ENCODE results near the gene ACTR6.
"Not testable (repeated sequence)": the region's sequence is repeated elsewhere in the genome, so short reads cannot be mapped to it uniquely, and the experiment has no call there.

Gene ACTR6

DNA sequence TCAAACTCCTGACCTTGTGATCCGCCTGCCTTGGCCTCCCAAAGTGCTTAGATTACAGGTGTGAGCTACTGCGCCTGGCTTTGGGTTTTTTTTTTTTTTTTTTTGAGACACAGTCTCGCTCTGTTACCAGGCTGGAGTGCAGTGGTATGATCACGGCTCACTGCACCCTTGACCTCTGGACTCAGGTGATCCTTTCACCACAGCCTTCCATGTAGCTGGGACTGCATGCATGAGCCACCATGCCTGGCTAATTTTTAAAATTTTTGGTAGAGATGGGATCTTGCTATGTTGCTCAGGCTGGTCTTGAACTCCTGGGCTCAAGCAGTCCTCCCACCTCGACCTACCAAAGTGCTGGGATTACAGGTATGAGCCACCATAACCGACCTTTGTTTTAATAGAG lies 21.6 kb downstream of the ACTR6 start:
- not testable (repeated sequence) for DNase-seq

DNA sequence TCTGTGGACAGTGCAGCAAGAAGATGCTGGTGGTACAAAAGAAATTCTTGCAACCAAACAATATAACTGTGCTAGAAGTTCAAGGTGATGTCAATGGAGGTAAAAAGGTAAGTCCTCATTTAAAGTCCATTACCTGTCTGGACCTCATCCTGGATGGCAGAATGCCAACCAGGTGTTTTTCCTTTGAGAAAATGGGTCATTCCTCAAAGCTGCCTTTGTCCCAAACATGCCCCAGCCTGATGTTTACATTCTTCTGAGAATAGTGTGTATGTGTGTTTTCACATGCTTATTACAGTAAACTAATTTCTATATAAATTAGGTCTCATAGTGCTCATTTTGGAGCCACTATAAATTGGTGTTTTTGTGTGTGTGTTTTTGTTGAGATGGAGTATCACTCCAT lies 24.9 kb downstream of the ACTR6 start:
- no peak for DNase-seq

GRCh38 chr12:100229036-100229635 lies 28.5 kb downstream of the ACTR6 start:
- no peak for DNase-seq

DNA sequence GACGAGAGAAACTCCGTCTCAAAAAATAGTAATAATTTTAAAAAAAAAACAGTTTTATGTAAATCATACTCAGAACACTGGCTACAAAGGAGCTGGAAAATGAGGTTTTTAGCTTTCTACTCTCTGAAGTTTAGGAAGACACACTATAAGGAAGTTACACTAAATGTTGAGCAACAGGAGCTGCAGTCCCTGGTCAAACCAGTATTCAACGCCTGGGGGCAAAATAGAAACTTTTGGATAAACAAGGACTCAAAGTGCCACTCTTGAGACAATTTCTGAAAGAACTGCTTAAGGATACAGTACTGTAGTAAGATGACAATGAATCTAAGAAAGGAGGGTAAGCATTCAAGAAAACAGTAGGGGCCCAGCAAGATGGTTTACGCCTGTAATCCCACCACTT lies 29.3 kb downstream of the ACTR6 start:
- no peak for DNase-seq

- DNase-seq, result not testable (repeated sequence)
Observed at GRCh38 chr12:100231873-100232272, 31.3 kb downstream of the ACTR6 start.

DNA sequence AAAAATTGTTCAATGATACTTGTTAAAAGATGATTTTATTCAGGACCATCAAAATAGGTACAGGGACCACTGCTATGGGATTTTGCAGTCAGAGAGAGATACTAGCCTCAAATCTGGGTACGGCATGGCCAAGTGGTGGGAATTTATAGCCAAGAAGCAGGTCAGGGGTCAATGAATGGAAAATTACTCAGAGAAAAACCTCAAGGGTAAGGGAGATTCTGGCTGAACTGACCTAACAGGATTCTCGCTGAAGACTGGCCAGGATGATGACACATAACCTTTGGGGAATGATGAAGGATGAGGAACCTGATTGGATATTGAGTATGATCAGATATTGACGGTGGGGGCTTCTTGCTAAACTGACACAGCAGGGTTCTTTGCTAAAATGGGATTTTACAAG lies 33.6 kb downstream of the ACTR6 start:
- no peak for DNase-seq

GRCh38 chr12:100234591-100235304 lies 34.1 kb downstream of the ACTR6 start:
- DNase-seq, result no peak

GRCh38 chr12:100238801-100239200 lies 38.2 kb downstream of the ACTR6 start:
- DNase-seq, result no peak

DNA sequence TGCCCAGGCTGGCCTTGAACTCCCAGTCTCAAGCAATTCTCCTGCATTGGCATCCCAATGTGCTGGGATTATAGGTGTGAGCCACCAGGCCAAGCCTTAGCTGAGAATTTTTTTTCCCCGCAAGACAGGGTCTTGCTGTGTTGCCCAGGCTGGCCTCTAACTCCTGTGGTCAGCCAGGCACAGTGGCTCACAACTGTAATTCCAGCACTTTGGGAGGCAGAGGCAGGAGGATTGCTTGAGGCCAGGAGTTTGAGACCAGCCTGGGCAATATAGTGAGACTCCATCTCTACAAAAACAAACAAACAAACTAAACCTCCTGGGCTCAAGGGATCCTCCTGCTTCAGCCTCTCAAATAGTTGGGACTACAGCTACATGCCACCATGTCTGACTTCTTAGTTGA lies 39.0 kb downstream of the ACTR6 start:
- DNase-seq, result no peak

- DNase-seq, result no peak
Observed at GRCh38 chr12:100243137-100243536, 42.5 kb downstream of the ACTR6 start.

GRCh38 chr12:100247765-100248164 lies 47.1 kb downstream of the ACTR6 start:
- DNase-seq, result no peak

DNA sequence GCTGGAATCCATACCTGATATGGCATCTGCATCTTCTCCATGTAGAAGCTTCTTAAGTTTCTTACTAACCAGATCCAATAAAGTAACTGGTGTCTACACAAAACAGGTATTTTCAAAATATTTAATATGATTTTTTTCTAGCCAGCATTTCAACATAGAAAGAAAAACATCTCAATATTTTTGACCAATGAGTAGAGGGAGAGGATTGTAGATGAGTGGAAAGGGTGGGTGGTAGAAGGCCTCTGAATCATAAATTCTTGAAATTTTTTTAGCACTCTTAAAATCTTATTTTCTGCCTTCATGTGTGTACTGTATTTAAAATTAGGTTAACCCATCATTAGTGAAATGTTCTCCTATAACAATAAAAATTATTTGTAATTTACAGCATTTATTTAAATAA lies 48.3 kb downstream of the ACTR6 start:
- DNase-seq, result no peak

- DNase-seq, result no peak
Observed at GRCh38 chr12:100249941-100250340, 49.3 kb downstream of the ACTR6 start.

DNA sequence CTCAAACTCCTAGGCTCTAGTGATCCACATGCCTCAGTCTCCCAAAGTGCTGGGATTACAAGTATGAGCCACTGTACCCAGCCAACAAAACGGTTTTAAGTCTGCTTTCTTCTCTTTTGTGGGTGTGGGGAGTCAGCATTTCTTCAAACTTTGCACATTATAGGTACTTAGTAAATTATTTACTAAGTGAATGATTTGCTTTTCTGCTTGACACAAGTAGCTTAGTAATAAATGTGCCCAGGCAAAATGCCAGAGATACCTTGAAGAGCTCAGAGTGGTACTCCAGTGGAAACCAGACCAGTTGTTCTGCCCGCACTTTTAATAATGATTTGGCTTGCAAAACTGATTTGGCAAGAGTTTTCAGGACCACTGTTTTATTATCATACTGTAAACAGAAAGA lies 51.3 kb downstream of the ACTR6 start:
- no peak for DNase-seq

DNA sequence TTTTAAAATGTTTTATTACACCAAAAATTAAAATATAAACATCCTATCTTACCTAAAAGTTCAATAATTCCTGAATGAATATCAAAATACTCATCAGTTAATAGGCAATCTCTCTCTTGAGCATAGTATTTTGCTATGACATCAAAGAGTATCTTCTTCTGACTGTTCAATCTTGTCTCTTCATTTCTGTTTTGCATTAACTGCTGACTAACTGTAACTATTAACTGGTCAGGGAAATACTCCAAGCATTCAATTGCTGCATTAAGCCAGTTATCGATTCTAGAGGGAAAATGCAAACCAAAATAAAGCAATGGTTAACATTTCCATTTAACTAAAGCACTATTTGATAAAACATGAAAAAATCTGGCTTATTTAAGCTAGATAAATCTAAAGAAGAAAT lies 52.8 kb downstream of the ACTR6 start:
- no peak for DNase-seq

DNA sequence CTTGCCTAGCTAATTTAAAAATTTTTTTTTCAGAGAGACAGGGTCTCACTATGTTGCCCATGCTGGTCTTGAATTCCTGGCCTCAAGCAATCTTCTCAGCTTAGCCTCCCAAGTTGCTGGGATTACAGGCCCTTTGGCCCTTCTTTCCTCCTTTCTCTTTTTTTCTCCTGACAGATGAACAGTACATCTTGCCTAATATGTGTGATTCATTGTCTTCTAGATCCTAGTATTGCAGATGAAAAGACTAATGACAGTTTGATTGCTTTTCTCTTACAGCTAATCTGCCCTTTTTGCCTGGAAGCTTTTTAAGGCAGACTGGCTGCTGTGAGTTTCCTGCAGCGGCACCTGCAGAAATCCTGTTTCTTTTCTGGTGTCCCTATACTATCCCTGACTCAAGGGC lies 54.3 kb downstream of the ACTR6 start:
- DNase-seq, result no peak

DNA sequence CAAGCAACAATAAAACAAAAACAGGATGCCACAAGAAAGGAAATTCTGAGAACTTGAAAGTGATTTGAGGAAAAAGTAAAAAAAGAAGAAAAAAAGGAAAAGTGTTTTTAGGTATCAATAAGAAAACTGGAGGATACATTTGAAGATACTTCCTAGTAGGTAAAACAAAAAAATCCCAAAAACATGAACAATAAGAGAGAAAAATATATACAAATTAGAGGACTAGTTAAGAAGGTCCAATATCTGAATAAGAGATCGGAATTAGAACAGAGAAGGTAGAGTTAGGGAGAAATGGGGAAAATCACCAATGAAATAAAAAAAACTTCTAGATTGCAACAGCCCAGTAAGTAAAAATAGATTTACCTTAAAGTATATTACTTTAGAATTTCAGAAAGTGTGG lies 57.5 kb downstream of the ACTR6 start:
- DNase-seq, result no peak

DNA sequence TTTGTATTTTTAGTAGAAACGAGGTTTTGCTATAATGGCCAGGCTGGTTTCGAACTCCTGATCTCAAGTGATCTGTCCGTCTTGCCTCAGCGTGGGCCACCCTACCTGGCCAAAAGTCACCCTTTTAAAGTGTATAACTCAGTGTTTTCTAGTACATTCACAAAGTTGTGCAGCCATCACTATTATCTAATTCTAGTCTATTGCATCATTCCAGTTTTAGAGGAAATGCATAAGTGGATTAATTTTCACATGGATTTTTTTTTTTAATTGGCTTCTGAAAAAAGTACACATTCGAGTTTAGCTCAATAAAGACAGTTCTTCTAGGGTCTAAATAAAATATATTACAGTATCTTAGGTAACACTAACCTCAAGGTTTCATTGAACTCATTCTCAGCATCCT lies 62.5 kb downstream of the ACTR6 start:
- DNase-seq, result no peak

DNA sequence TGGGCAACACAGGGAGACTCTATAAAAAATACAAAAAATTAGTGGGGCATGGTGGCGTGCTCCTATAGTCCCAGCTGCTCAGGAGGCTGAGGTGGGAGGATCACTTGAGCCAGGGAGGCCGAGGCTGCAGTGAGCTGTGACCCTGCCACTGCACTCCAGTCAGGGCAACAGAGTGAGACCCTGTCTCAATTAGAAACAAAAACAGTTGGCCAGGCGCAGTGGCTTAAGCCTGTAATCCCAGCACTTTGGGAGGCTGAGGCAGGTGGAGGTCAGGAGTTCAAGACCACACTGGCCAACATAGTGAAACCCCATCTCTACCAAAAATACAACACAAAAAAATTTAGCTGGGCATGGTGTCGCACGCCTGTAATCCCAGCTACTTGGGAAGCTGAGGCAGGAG lies 64.5 kb downstream of the ACTR6 start:
- DNase-seq, result not testable (repeated sequence)

GRCh38 chr12:100265732-100266584 lies 65.3 kb downstream of the ACTR6 start:
- no peak for DNase-seq

GRCh38 chr12:100266585-100266834 lies 65.9 kb downstream of the ACTR6 start:
- DNase-seq, result no peak

DNA sequence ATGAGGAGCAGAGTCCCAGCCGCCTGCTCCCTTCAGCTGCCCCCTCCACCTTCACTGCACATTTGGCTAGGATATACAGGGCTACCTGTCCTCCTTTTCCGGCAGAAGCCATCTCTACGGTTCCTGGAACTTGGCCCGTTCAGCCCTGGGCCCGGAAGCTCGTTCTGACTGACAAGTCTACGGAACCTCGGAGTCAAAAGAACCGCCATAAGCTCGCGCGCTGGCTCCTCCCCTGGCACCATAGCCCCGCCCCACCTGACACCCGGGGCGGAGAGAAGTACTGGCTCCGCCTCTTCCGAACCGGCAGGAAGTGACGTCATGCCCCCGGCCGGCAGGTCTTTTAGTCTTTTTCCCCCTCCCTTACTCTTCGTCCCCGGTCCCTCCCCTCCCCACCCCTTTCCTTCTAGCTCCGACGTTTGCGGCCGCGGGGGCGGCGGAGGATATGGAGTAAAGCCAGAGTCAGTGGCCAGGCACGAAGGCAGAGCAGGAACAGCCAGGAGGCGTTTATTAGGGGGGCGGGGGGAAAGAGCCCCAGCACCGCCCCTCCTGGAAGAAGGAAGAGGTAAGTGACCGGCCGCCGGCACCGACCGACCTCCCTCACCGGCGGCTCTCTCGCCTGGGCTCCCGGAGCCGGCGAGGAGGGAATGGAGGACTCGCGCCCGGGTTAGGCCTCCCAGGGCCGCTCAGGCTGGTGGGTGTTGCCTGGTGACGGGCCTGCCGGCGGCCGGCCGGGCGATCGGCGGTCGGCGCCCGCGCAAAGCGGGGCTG lies 66.4 kb downstream of the ACTR6 start, which contains the start of the genes DEPDC4 and SCYL2:
DEPDC4 (minus strand) TSS at position 245 of the 768 bp plus-strand sequence; CDS start at position 242, 3 bp downstream.
SCYL2 (plus strand) TSS at position 343 of the 768 bp plus-strand sequence. CDS start 15,794 bp downstream, outside the sequence.
- DNase-seq, result peak; percentile 98

GRCh38 chr12:100267603-100268281 lies 67.1 kb downstream of the ACTR6 start:
- no peak for DNase-seq

Data from right forelimb (tissue), 1 donor.